Stimulated activated CD8-positive, alpha-beta memory T cell treated with anti-CD3 and anti-CD28 coated beads, Interleukin-7, amount 100 ng/mL, for 4 hours (primary cell): Measurements from ENCODE around the gene SLC38A8.

Source experiments
- DNase-seq, 2 donors: peaks; one replicate each; pipeline ENCODE4 v3.0.0-alpha.2; 2020; ENCODE audit warnings: low read depth in 2 of 2

SLC38A8 gene

GRCh38 chr16:83996481-83997252, 45.9 kb downstream of the SLC38A8 start:
- no peak for DNase-seq

- no peak for DNase-seq
These were observed 46.8 kb downstream of the SLC38A8 start for GRCh38 chr16:83995754-83996153.

GRCh38 chr16:83994703-83995102, 47.9 kb downstream of the SLC38A8 start:
- no peak for DNase-seq

- no peak for DNase-seq
These were observed 48.5 kb downstream of the SLC38A8 start for GRCh38 chr16:83994087-83994486.

- DNase-seq: no peak
These were observed 50.0 kb downstream of the SLC38A8 start for GRCh38 chr16:83992624-83993023.

GRCh38 chr16:83990492-83990891, 52.1 kb downstream of the SLC38A8 start:
- DNase-seq: no peak

- no peak for DNase-seq
These were observed 53.3 kb downstream of the SLC38A8 start for GRCh38 chr16:83989300-83989699.

- no peak for DNase-seq
These were observed 59.1 kb downstream of the SLC38A8 start for GRCh38 chr16:83983491-83983890.

- no peak for DNase-seq
These were observed 60.8 kb downstream of the SLC38A8 start for GRCh38 chr16:83981799-83982198.

- no peak for DNase-seq
These were observed 61.8 kb downstream of the SLC38A8 start for GRCh38 chr16:83980794-83981193.

GRCh38 chr16:83979441-83979840, 63.2 kb downstream of the SLC38A8 start:
- DNase-seq: no peak

- DNase-seq: no peak
These were observed 64.1 kb downstream of the SLC38A8 start for GRCh38 chr16:83978401-83978904.

- DNase-seq: no peak
These were observed 65.4 kb downstream of the SLC38A8 start for GRCh38 chr16:83977056-83977815.

- no peak for DNase-seq
These were observed 66.9 kb downstream of the SLC38A8 start for GRCh38 chr16:83975590-83976260.

- DNase-seq: no peak
These were observed 68.1 kb downstream of the SLC38A8 start for GRCh38 chr16:83974475-83974874.

GRCh38 chr16:83973581-83974385, 68.8 kb downstream of the SLC38A8 start:
- DNase-seq: no peak

- DNase-seq: no peak
These were observed 69.5 kb downstream of the SLC38A8 start for GRCh38 chr16:83973077-83973476.

GRCh38 chr16:83972256-83973008, 70.2 kb downstream of the SLC38A8 start:
- DNase-seq: no peak

- DNase-seq: no peak
These were observed 71.1 kb downstream of the SLC38A8 start for GRCh38 chr16:83971165-83972130.

GRCh38 chr16:83970430-83970815, 72.2 kb downstream of the SLC38A8 start:
- no peak for DNase-seq
